IgD-negative memory B cell (primary cell): ENCODE data around the gene ANO5. TPM values are rescaled to one million over a fixed set of nuclear protein-coding genes. Genes with fewer than 3 reads are reported as not detected.

Experiments used
- polyA plus RNA-seq: library from polyadenylated mRNA; unstranded; fragments of 300-500 nt; fragmentation: Illumina TruSeq; gene quantifications from one replicate; pipeline ENCODE4 v1.2.3, GENCODE V29; 2021

ANO5 gene
- polyA plus RNA-seq, 1 donor from 2014 or later = not detected

Other genes with a start within 250 kb of the ANO5 start
- not detected for gene SLC17A6, start 145.3 kb downstream of the ANO5 start, polyA plus RNA-seq